ENCODE results near the gene GOPC.

- TF ChIP-seq CTCF (IDR thresholded peaks at IDR 0.05) (no peak), POLR2A (IDR thresholded peaks at IDR 0.05) (no peak)
Measured at GRCh38 chr6:117525607-117526006, 76.7 kb downstream of the GOPC start.
